ENCODE measurements around the gene SHB. TPM values are rescaled to one million over a fixed set of nuclear protein-coding genes. Genes with fewer than 3 reads are reported as not detected.

SHB gene
- total RNA-seq, 1 donor from 2014 or later = 1.1 TPM

DNA sequence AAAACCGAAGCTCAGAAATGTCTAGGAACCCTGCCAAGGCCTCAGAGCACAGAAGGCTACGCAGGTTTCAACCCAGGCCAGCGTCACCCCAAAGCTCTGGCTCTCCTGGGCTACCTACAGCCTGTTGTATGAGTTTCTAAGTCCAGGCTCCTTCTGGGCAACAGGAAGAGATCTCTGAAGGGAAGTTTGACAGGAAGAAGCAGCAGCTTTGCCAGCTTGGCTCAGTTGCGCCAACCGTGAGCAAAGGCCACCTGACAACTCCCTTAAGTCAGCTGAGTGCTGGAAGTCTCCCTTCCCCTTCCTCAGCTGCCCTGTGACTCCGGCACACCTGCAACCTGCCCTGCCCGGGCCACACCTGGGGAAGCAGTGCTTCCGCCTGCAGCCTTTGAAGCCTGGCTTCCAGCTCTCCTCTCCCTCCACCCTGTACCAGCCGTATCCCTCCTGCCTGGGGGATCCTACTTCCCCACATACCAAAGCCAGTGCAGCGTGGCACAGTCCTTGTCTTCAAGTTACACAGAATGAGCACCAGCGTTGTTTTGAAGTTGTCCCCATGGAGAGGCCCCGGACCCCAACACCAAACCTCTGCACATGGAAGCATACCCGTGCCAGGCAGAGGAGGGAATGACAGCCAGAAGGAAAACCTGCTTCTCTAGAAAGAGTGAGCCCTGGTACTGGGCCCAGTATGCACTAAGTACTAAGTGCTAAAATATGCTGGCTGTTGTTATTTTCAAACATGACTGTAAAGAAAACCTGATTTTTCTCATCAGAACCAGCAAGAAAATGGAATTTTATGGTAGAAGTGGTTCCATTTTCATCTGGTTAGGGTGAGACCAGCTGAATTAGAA lies 36.5 kb downstream of the SHB start:
- no peaks in the 10 kb centered on the region for H4K20me1 ChIP-seq (ENCODE audit: low read depth)
- no peaks in the 10 kb centered on the region for H3K9me3 ChIP-seq (ENCODE audit: low read depth)
- H3K9ac ChIP-seq = no peak overlapping the region
- no peaks in the 10 kb centered on the region for H3K27me3 ChIP-seq
- Mint-ChIP-seq H3K27me3 (ENCODE audit: insufficient read depth, low read depth) (peaks cover 18% of the 10 kb centered on the region), H3K4me3 (no peak overlapping the region), H3K9me3 (no peaks in the 10 kb centered on the region), H3K27ac (peak overlapping the region; percentile 86), H3K36me3 (no peaks in the 10 kb centered on the region), H3K4me1 (peaks cover 11% of the 10 kb centered on the region)
- H3K4me3 ChIP-seq = no peak overlapping the region
- no peak overlapping the region for H3K4me2 ChIP-seq
- H3K79me2 ChIP-seq (ENCODE audit: low read depth) = no peaks in the 10 kb centered on the region
- DNase-seq (ENCODE audit: low spot score) = no peak
- H2AFZ ChIP-seq (replicated peaks) = no peak overlapping the region
- no peak for TF ChIP-seq CTCF (IDR thresholded peaks at IDR 0.05)
- no peaks in the 10 kb centered on the region for H3K36me3 ChIP-seq
- H3F3A ChIP-seq (ENCODE audit: low read depth) = no peaks in the 10 kb centered on the region
- no peak overlapping the region for H3K27ac ChIP-seq
- no peaks in the 10 kb centered on the region for H3K4me1 ChIP-seq

GRCh38 chr9:38031594-38031993 lies 37.4 kb downstream of the SHB start:
- Histone ChIP-seq H3K9me3 (ENCODE audit: low read depth) (no peaks in the 10 kb centered on the region), H2AFZ (replicated peaks) (no peak overlapping the region), H3F3A (ENCODE audit: low read depth) (no peaks in the 10 kb centered on the region), H3K36me3 (no peaks in the 10 kb centered on the region), H3K4me2 (no peak overlapping the region), H3K9ac (no peak overlapping the region), H3K79me2 (ENCODE audit: low read depth) (no peaks in the 10 kb centered on the region), H3K27me3 (no peaks in the 10 kb centered on the region), H3K27ac (no peak overlapping the region), H4K20me1 (ENCODE audit: low read depth) (no peaks in the 10 kb centered on the region), H3K4me1 (no peaks in the 10 kb centered on the region), H3K4me3 (no peak overlapping the region)
- Mint-ChIP-seq H3K27me3 (ENCODE audit: insufficient read depth, low read depth) (peaks cover 18% of the 10 kb centered on the region), H3K4me1 (peaks cover 13% of the 10 kb centered on the region), H3K36me3 (no peaks in the 10 kb centered on the region), H3K27ac (no peak overlapping the region), H3K4me3 (no peak overlapping the region), H3K9me3 (no peaks in the 10 kb centered on the region)
- TF ChIP-seq EZH2 (IDR thresholded peaks at IDR 0.05) (no peak), EZH2phosphoT487 (IDR thresholded peaks at IDR 0.05) (no peak), CTCF (IDR thresholded peaks at IDR 0.05) (no peak)
- DNase-seq (ENCODE audit: low spot score) = no peak

DNA sequence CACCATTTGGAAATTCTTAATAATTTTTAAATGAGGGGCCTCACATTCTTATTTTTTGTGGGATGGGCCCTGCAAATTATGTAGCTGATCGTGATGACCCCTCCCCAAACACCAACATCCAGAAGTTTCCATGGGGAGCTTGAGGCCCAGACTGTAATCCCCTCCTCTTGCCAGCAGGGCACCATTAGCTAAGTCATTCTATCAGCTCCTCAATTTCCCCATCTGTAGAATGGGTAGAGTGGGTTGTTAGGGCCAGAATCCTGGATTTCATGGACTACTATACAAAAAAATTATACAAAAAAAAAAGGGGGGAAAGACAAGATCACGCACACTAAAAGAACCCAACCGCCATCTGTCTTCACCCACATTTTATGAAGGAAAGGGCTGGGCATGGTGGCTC lies 38.4 kb downstream of the SHB start:
- no peak for DNase-seq (ENCODE audit: low spot score)
- no peaks in the 10 kb centered on the region for H4K20me1 ChIP-seq (ENCODE audit: low read depth)
- no peak overlapping the region for H3K27ac ChIP-seq
- no peaks in the 10 kb centered on the region for H3K27me3 ChIP-seq
- no peak overlapping the region for H3K27ac Mint-ChIP-seq
- no peak overlapping the region for H3K4me3 Mint-ChIP-seq
- no peaks in the 10 kb centered on the region for H3K9me3 Mint-ChIP-seq
- H2AFZ ChIP-seq (replicated peaks) = no peak overlapping the region
- peaks cover 22% of the 10 kb centered on the region for H3K4me1 Mint-ChIP-seq
- no peak overlapping the region for H3K4me3 ChIP-seq
- H3K36me3 Mint-ChIP-seq = no peaks in the 10 kb centered on the region
- H3K4me2 ChIP-seq = no peak overlapping the region
- H3F3A ChIP-seq (ENCODE audit: low read depth) = no peaks in the 10 kb centered on the region
- H3K4me1 ChIP-seq = peaks cover 6% of the 10 kb centered on the region
- H3K27me3 Mint-ChIP-seq (ENCODE audit: insufficient read depth, low read depth) = peaks cover 14% of the 10 kb centered on the region
- H3K9ac ChIP-seq = no peak overlapping the region
- H3K9me3 ChIP-seq (ENCODE audit: low read depth) = no peaks in the 10 kb centered on the region
- no peaks in the 10 kb centered on the region for H3K36me3 ChIP-seq
- TF ChIP-seq CTCF (IDR thresholded peaks at IDR 0.05) (no peak), EZH2 (IDR thresholded peaks at IDR 0.05) (no peak), EZH2phosphoT487 (IDR thresholded peaks at IDR 0.05) (no peak)
- H3K79me2 ChIP-seq (ENCODE audit: low read depth) = no peaks in the 10 kb centered on the region
